Activated CD4-positive, alpha-beta T cell treated with anti-CD3 and anti-CD28 coated beads, Interleukin-2, amount 50 U/mL, for 48 hours (primary cell): ENCODE data around the gene C1GALT1C1.
A peak's percentile ranks its signal among the peaks of the same experiment; 100 is the strongest.
"Not testable (repeated sequence)": the region's sequence is repeated elsewhere in the genome, so short reads cannot be mapped to it uniquely, and the experiment has no call there.

Source experiments
- DNase-seq, 2 experiments: peaks; one replicate each; pipeline ENCODE4 v3.0.0-alpha.2; 2020

Gene C1GALT1C1

DNA sequence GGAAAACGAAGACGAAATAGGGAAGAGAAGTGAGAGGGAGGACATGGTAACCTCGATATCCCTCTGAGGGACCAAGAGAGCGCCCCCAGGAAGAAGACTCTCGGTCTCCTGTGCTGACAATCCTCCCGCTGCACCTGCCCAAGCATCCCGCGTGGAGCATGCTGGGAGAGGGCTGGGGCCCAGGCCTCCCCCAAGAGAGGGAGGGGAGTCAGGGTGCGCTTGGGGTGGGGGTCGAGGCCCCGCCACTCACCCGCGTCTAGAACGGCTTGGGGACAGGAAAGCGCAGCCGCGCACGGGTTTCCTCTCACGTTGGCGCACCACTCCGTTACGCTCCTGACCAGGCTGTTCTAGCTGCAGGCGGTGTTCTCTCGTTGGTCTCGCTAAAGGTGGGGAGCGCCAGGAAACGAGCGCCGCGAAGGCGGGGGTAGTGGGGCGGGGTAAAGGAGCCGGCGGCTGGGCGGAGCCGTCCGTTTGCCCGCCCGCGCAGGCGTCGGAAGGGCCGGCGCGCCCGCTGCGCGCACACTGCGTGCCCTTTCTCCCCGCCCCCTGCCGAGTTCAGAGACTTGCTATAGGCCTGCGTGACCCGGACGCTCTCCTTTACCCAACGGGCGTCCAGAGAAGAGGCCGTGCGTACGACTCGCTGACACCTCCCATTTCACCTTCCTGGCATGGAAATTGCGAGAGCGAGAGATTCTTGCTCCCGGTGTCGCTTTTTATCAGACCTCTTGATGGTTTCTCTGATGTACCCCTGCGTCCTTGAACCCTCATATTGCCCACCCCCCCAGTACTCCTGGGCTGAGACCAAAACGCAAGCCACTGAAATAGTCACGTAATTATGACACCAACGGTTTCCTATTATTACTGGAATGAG, at the start of gene C1GALT1C1:
Gene C1GALT1C1, minus strand, starts transcription at position 388 of the 871 bp plus-strand sequence. CDS start 2,888 bp downstream, outside the sequence.
- peak; percentile 85 to 90 for DNase-seq

DNA sequence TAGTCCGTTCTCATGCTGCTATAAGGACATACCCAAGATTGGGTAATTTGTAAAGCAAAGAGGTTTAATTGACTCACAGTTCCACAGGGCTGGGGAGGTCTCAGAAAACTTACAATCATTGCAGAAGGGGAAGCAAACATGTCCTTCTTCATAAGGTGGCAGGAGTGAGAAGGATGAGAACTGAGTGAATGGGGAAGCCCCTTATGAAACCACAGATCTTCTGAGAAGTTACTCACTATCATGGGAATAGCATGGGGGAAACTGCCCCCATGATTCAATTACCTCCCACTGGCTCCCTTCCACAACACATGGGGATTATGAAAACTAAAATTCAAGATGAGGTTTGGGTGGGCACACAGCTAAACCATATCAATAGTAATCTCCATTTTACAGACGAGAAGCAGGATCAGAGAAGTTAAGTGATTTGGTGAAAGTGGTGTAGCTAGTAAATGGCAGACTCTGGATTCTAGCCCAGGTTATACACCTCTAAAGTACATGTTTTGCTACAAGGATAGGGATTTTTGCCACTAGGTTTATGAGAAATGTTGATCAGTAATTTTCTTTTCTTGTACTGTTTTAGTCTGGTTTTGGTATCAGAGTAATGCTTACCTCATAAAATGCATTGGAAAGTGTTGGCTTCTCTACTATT, 47.3 kb upstream of the C1GALT1C1 start:
- DNase-seq, result peak in 1 of 2 experiments; percentile 9

DNA sequence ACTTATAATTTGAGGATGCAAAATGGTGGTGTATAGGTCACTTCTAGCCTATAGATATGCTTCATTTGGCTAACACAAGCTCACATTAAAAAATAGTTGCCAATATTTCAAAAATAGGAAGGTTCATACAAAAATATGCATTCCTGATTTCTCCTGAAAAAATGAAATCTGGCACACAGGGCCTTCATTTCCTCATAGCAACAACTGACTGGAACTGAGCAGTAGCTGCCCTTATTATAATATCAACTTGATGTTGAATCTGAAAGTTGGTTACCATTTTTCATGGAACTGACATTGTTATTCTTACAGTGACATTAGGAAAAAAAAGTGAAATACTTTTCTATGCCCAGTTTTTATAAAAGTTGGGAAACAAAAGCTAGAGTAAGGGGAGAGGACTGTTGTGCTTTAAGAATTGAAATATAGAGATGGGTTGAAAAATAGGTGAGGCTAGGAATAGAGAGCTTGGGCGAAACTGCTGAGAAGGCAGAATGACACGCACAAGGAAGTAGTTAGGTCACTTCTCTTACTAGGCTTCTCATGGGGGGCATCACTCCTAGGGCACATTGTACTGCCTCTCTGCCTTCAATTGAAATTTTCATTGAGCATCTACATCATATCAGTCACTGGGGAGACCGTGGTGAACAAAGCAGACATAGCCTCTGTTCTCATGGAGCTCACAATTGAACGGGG, 43.1 kb upstream of the C1GALT1C1 start:
- DNase-seq, result no peak

DNA sequence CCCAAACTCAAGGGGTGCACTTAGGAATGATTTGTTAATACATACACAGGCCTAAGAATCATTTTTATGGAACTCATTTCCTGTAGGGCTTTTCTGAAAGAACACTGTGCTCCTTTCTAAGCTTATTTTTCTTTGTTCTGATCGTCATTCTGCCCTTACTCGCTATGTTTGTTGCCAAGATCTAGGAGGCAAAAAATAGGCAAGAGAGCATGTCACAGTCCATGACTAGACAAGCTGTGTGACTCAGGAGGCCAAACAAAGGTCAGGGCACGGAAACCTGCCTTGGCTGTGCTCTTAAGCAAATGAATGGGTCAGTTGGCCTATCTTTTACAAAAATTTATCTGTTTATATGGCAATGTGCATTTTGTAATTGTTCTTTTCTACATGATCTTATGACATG, 42.5 kb upstream of the C1GALT1C1 start:
- DNase-seq, result no peak

DNA sequence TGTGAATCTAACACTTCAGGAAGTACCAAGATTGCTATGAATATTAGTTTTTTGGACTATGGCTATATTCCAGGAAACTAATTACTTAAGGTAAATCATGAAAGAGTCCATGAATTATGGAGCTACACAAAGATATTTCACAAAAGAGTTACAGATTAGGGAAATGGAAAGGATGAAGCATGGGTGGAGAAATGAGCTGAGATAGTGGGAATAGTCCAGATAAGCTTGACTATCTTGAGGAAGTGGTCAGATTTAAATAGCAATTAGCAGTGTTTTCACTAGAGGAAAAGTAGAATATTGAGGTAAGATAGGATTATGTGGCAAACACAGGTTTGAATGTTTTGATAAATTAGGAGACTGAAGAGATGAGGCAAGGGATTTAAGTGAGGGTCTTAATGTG, 42.1 kb upstream of the C1GALT1C1 start:
- DNase-seq, result no peak

DNA sequence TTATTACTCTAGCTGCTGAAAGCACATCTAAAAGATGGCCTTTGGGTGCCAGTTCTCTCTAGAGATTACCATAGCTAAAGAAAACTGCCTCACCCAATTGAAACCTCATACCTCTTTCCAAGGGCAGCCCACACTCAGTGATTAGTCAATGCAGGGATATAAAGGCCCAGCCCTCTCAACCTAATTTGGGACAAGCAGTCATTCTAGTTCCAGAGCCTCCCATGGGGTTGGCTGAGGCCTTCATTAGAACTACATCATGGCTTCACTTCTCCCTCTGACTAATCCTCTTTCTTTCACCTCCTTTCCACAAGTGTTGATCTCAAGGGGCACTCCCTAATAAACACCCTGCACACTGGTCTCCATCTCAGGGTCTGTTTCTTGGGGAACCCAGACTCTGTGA, 38.5 kb upstream of the C1GALT1C1 start:
- DNase-seq, result no peak

DNA sequence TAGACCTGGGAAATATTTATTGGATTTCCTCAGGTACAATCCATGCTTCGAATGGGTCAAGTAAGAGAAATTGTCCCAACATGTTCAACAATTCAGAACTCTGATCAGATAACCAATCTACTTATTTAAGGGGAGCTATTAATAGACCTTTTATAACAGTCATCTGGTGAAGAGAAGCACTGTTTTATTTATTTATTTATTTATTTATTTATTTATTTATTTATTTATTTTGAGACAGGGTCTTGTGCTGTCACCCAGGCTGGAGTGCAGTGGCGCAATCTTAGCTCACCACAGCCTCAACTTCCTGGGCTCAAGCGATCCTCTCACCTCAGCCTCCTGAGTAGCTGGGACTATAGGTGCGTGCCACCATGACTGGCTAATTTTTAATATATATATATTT, 34.7 kb upstream of the C1GALT1C1 start:
- not testable (repeated sequence) for DNase-seq

DNA sequence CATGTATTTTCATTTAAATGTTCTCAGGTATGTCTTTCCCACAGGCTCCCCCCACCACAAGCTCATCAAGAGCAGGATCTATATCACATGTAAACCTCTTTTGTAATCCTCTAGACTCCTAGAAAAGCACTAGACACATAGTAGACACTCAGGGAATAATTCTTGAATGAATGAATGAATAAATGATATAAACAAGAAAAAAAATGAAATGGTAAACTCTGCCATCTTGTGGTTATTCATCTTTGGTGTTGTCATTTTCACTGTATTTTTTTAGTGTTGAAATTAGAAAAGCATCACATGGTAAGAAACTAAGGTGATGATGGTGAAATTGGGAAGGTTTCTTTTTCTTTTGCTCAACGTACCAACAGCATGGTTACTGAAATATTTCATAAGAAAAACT, 34.2 kb upstream of the C1GALT1C1 start:
- no peak for DNase-seq

DNA sequence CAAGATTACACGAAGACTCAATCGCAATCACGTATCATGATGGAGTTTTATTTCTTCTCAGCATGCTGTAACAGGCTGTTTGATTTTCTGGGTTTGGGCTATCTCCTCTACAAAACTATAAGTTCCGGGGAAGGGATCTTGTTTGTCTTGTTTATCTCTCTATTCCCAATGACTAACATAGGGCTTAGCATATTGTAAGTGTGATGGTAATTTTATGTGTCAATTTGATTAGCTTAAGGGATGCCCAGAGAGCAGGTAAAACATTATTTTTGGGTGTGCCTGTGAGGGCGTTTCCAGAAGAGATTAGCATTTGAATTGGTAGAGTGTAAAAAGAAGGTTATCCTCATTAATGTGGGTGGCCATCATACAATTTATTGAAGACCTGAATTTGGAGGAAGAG, 32.8 kb upstream of the C1GALT1C1 start:
- DNase-seq, result no peak

DNA sequence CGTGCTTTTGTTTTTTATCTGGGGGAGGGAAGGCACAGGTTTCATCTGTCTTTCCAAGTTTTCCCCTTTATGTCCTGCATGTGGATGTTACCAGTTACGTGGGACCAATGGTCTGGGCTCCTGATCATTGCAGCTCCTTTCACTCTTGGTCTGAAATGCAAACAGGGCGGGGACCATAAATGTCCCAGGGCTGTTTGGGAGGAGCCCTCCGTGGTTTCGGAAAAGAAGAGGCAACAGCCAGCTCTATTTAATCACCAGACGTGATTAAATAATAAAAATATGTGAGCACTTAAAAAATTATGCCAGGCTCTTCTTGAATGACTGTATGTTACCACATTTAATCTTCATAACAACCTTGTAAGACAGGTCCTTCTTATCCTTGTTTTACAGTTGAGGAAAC, 30.8 kb upstream of the C1GALT1C1 start:
- no peak for DNase-seq

DNA sequence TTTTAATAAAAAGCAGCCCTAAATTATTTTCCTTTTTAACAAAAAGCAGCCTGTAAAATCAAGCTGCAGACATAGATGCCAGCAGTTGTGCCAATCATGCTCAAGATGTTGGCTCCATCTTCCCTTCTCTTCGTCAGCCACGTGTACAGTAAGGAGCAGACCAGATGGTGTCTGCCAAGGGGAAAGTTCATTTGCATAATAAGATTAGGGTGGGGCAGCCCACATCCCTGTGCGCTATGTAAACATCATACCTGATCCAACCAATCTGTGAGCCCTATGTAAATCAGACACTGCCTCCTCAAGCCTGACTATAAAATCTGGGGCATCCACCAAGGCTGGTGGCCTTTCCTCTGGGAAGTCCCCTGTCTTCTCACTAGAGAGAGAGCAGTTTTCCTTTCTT, 23.1 kb upstream of the C1GALT1C1 start:
- DNase-seq, result no peak

DNA sequence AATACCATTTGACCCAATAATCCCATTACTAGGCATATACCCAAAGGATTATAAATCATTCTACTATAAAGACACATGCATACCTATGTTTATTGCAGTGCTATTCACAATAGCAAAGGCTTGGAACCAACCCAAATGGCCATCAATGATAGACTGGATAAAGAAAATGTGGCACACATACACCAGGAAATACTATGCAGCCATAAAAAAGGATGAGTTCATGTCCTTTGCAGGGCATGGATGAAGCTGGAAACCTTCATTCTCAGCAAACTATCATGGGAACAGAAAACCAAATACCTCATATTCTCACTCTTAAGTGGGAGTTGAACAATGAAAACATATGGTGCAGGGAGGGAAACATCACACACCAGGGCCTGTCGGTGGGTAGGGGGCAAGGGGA, 22.4 kb upstream of the C1GALT1C1 start:
- DNase-seq, result not testable (repeated sequence)

DNA sequence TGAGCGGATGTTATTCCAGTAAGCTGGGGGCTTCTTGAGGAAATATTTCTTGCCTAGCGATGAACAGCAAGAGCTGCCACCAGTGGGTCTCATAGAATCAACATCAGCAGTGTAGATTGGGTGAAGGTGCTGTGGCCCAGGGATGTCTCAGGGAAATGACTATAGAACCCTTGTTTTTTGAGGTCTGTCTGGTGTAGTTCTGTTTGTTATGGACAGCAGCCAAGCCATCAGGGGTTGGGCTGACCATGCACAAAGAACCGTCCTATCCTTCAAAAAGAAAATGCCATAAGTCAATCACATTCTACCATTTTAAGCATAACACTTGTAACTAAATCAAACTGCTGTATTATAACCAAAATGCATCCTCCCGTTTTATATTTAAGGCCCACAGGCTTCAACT, 17.3 kb upstream of the C1GALT1C1 start:
- DNase-seq, result no peak

DNA sequence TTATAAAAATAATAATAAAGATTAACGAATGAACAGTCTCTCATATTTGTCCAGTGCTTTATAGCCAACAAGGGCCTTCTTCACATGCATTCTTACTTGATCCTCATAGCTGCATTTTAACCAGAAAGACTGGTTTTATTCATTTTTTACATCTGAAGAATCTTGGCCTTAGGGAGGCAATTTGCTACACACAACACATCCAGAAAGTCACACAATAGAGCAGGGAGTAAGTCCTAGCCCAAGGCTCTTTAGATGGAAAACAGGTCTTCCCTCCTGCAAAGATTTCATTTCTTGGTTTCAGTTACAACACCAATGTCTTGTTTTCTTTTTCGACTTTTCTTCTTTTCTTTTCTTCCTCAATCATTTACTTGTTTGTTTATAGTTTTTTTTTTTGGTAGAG, 13.0 kb upstream of the C1GALT1C1 start:
- DNase-seq, result no peak

DNA sequence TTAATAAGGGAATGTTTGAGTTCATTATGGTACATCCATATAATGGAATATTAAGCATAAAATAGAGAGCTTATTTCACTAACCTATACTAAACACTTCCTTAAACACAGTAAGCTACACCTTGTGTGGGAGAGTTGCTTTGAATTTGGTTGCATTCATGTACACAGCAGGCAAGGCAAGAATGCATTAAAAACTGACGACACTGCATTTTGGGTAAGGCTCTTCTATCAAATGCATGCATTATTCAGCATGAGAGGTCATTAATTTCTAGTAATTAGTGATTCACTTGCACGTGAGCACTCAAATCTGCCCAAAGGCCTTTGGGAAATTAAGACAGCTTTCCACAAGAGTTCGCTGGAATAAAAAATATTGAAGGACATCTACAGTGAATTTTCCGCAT, 8.8 kb upstream of the C1GALT1C1 start:
- DNase-seq, result no peak

DNA sequence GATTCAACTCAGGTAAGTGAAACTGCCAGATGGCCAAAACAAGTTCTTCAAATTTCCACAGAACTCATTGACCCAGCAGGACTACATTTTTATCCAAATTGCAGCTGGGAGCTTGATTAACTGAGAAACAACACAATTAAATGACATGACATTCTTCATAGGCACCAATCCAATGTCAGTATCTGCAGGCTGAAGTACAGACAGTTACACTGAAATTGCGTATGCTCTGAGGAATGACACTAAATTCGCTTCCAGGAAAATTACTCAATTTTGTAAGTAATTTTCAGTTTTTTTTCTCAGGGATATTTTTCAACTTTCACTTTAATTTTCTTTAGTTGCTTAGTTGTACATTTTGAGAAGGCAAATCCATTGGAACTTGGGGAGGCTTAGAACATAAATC, 4.5 kb downstream of the C1GALT1C1 start:
- no peak for DNase-seq

DNA sequence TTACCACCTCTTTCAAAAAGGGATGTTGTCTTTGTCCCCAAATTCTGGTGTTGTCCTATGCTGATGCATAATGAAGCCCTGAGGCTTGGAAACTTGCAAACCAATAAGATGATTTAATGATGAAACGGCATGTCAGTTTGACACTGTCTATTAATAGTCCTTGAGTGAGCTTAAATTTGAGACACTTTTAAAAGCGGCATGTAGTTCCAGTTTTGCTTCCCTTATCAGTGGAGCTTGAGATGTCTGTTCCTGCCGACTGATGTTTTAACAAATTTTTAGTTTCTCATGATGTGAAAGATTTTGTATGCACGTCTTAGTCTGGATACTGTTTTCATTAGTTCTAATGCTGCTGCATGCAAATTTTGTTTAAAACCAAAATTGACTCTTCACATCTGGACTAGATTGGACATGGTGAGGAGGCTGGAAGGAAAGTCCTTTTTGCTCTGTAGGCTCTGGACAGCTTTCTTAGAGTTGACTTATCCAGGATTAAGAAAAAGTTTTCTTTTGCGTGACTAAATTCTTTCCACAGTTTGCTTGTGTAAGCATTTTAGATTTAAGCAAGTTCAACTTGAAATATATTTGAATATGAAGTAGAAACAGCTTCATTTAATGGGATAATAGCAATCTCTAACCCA, 11.7 kb downstream of the C1GALT1C1 start:
- DNase-seq, result no peak

DNA sequence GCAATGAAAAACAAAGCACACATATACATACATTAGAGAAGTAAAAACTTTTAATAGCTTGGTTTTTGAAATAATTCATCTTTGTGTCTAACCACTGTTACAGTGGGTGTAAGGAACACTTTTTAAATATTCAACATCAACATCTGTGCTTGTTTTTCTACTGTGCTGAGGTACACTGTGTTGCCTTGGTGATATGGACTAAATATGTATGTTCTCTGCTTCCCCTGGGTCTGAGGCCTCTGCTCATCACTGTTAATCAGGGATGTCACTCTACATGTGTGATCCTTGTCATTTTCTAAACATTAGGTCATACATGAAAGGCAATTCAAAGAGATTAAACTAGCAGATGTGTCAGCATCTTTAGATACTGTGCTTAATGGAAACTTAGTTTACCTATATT, 15.0 kb downstream of the C1GALT1C1 start:
- DNase-seq, result no peak

DNA sequence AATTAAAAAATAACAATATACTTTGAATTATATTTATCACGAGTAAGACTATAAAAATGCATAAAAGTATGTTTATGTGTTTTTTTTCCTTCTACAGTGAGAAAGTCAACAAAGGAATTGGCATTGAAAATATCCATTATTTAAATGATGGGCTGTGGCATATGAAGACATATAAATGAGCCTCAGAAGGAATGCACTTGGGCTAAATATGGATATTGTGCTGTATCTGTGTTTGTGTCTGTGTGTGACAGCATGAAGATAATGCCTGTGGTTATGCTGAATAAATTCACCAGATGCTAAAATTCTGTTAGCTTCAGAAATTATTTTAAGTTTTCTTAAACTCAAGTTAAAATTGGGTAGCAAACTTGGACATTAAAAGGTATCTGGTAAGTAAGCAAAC, 17.8 kb downstream of the C1GALT1C1 start:
- no peak for DNase-seq

DNA sequence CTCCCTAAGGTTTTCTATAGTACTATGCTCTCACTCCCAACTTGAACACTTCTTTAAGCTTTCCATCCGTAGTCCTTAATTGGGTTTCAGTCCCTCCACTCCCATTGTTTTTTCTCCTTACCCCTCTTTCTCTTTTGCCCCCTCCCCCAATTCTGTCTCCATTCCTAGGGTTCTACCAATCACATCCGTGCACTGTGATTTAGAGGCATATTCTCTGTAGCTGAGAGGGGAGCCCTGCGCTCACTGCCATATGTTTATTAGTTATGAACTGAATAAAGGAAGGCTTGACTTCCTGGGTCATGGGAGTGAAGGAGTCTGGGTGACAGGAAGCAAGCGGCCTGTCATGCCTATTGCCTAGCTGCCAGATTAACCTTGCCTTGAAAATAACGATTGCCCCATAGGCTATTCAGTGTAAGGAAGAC, 25.5 kb downstream of the C1GALT1C1 start:
- peak; percentile 6 to 22 for DNase-seq

DNA sequence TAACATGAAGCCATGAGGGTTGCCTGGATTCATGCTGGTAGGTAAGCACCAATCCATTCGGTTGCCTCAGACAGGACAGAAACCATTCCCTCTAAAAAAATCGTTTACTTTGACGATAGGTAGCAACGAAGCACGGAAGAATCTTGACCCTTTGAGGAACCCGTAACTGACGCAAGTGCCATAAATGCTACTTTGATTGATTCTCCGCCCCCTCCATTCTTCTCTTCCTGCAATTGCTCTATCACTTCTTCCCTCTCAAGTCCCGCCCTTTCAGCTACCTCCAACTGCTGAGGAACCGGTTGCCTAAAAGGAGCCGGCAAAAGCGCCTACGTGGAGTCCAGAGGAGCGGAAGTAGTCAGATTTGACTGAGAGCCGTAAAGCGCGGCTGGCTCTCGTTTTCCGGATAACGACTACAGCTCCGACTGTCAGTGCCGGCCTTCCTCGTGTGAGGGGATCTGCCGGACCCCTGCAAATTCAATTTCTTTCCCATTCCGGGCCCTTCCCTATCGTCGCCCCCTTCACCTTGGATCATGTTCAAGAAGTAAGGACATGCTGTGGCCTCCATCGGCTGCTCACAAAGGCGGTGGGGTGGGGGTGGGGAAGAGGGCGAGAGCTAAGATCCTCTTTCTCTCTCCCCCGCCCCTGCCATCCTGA, 26.0 kb downstream of the C1GALT1C1 start, which contains the start of gene MCTS1:
Gene MCTS1, plus strand, starts transcription at position 395 of the 654 bp plus-strand sequence. Its CDS starts 136 bp downstream, at position 531.
- peak; percentile 68 to 79 for DNase-seq

DNA sequence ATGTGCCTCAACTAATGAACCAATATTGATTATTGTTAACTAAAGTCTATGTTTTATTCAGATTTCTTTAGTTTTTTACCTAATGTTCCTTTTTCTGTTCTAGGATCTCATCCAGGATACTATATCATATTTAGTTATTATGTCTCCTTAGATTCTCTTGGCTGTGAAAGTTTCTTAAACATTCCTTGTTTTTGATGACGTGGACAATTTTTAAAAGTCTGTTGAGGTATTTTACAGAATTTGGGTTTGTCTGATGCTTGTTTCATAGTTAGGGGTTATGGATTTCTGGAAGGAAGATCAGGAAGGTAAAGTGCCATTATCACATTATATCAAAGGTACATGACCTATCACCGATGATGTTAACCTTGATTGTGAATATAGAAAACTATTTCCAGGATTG, 44.2 kb downstream of the C1GALT1C1 start:
- DNase-seq, result no peak
